H1 (cell line): ENCODE results near the gene LY9. TPM values are rescaled to one million over a fixed set of nuclear protein-coding genes. Genes with fewer than 3 reads are reported as not detected.

ENCODE experiments used
- CTCF ChIA-PET: fragments of 300-600 bp; sonication (Branson Sonifier 250); formaldehyde crosslinking; loops from one replicate; lab custom pipeline; 2021; ENCODE audit not compliant: partially characterized antibody; lab: Charles Lee
- POLR2A ChIA-PET: fragments of 300-600 bp; sonication (Branson Sonifier 250); formaldehyde crosslinking; loops from one replicate; lab custom pipeline; 2021; ENCODE audit warnings: inconsistent platforms; ENCODE audit not compliant: partially characterized antibody; lab: Charles Lee
- DNase-seq, 2 experiments: peaks; one replicate each; pipeline versions ENCODE4 v3.0.0 to v3.0.0-alpha.2; 2010 to 2022; ENCODE audit warnings: low spot score in 2 of 2, low read depth in 1 of 2, mixed read lengths in 1 of 2
- FAIRE-seq: peaks from 2 replicates; lab custom pipeline; 2011; peaks lifted over from hg19 to GRCh38; lab: Jason Lieb, UNC
- H2AFZ ChIP-seq: 2 replicates; pipeline ENCODE4 v1.8.1; 2012; ENCODE audit warnings: low read length, inconsistent platforms
- H2AK5ac ChIP-seq: 2 replicates; pipeline ENCODE4 v1.6.1; 2013; ENCODE audit warnings: low read depth, low read length
- H2BK120ac ChIP-seq: replicated peaks from 2 replicates; pipeline ENCODE3; 2013; ENCODE audit warnings: low read depth, low read length, inconsistent platforms
- H2BK12ac ChIP-seq: 2 replicates; pipeline ENCODE4 v1.6.1; 2013; ENCODE audit warnings: low read depth, low read length
- H2BK15ac ChIP-seq: 2 replicates; pipeline ENCODE4 v1.6.1; 2013; ENCODE audit warnings: low read length
- H2BK20ac ChIP-seq: 2 replicates; pipeline ENCODE4 v1.6.1; 2013; ENCODE audit warnings: low read length
- H2BK5ac ChIP-seq: 2 replicates; pipeline ENCODE4 v1.6.1; 2013; ENCODE audit warnings: low read depth, low read length
- H3K14ac ChIP-seq: 2 replicates; pipeline ENCODE4 v1.6.1; 2013; ENCODE audit warnings: inconsistent platforms; ENCODE audit not compliant: insufficient read length
- H3K18ac ChIP-seq: 2 replicates; pipeline ENCODE4 v1.6.1; 2013; ENCODE audit warnings: low read length; ENCODE audit errors: extremely low read depth
- H3K23ac ChIP-seq: 2 replicates; pipeline ENCODE4 v1.6.1; 2013; ENCODE audit warnings: inconsistent platforms; ENCODE audit not compliant: insufficient read length
- H3K23me2 ChIP-seq: 2 replicates; pipeline ENCODE4 v1.6.1; 2013; ENCODE audit warnings: low read depth, low read length
- H3K27ac ChIP-seq: 2 replicates; pipeline ENCODE4 v1.6.1; 2011; ENCODE audit warnings: low read depth, low read length, inconsistent platforms
- H3K27me3 ChIP-seq, 4 experiments: replicated peaks in 1 of 4; 1 replicate in 1 of 4; 2 replicates in 3 of 4; pipeline versions ENCODE4 v1.6.1 to v1.8.1; 2011 to 2013; ENCODE audit warnings: low read length in 3 of 4, mild to moderate bottlenecking in 3 of 4, inconsistent platforms in 2 of 4, mixed read lengths in 2 of 4, moderate library complexity in 1 of 4; ENCODE audit not compliant: control insufficient read depth in 3 of 4, insufficient read depth in 3 of 4; ENCODE audit errors: extremely low read depth in 1 of 4
- H3K36me3 ChIP-seq, 4 experiments: 2 replicates each; pipeline versions ENCODE4 v1.6.1 to v1.8.1; 2011 to 2013; ENCODE audit warnings: mild to moderate bottlenecking in 4 of 4, low read length in 3 of 4, moderate library complexity in 2 of 4, control low read depth in 1 of 4, inconsistent platforms in 1 of 4; ENCODE audit not compliant: insufficient read depth in 4 of 4, control insufficient read depth in 2 of 4
- H3K4ac ChIP-seq: replicated peaks from 2 replicates; pipeline ENCODE3; 2013; ENCODE audit warnings: low read length, low read depth, mixed read lengths, inconsistent platforms; ENCODE audit not compliant: insufficient read length
- H3K4me1 ChIP-seq, 4 experiments: replicated peaks in 1 of 4; 1 replicate in 1 of 4; 2 replicates in 3 of 4; pipeline versions ENCODE4 v1.6.1 to v1.8.1; 2011 to 2013; ENCODE audit warnings: low read length in 3 of 4, inconsistent platforms in 2 of 4, mixed read lengths in 1 of 4; ENCODE audit not compliant: insufficient read depth in 4 of 4, control insufficient read depth in 3 of 4
- H3K4me2 ChIP-seq, 2 experiments: 2 replicates each; pipeline versions ENCODE4 v1.6.1 to v1.8.1; 2011 to 2013; ENCODE audit warnings: low read depth in 2 of 2, low read length in 2 of 2, control low read depth in 1 of 2, inconsistent platforms in 1 of 2, mild to moderate bottlenecking in 1 of 2; ENCODE audit not compliant: insufficient read depth in 1 of 2
- H3K4me3 ChIP-seq, 4 experiments: fragments of 200-600, 300-600 bp in 1 of 4; sonication (generic), shearing (Covaris generic), sonication (Bioruptor Twin) in 1 of 4; 2 replicates each; pipeline versions ENCODE4 v1.5.1 to v1.8.1; 2011 to 2016; ENCODE audit warnings: low read length in 4 of 4, low read depth in 3 of 4, control low read depth in 2 of 4, inconsistent platforms in 2 of 4, mild to moderate bottlenecking in 2 of 4, mixed read lengths in 1 of 4, moderate library complexity in 1 of 4; ENCODE audit not compliant: insufficient read depth in 2 of 4; ENCODE audit errors: extremely low read depth in 1 of 4
- H3K56ac ChIP-seq: replicated peaks from 2 replicates; pipeline ENCODE3; 2013; ENCODE audit warnings: low read depth, mild to moderate bottlenecking, mixed read lengths, low read length, inconsistent platforms; ENCODE audit not compliant: insufficient read length
- H3K79me1 ChIP-seq: 2 replicates; pipeline ENCODE4 v1.6.1; 2013; ENCODE audit warnings: low read depth, low read length, control low read depth
- H3K79me2 ChIP-seq, 2 experiments: 2 replicates each; pipeline versions ENCODE4 v1.6.1 to v1.8.1; 2012 to 2013; ENCODE audit warnings: low read length in 2 of 2, mild to moderate bottlenecking in 2 of 2, inconsistent platforms in 1 of 2; ENCODE audit not compliant: insufficient read depth in 2 of 2, control insufficient read depth in 1 of 2
- H3K9ac ChIP-seq, 4 experiments: replicated peaks in 1 of 4; 1 replicate in 1 of 4; 2 replicates in 3 of 4; pipeline versions ENCODE4 v1.6.1 to v1.8.1; 2011 to 2013; ENCODE audit warnings: low read depth in 3 of 4, low read length in 3 of 4, control low read depth in 2 of 4, mild to moderate bottlenecking in 2 of 4, moderate library complexity in 2 of 4, inconsistent platforms in 1 of 4; ENCODE audit errors: extremely low read depth in 1 of 4
- H3K9me3 ChIP-seq, 2 experiments: 2 replicates each; pipeline versions ENCODE4 v1.6.1 to v1.8.1; 2012 to 2013; ENCODE audit warnings: mild to moderate bottlenecking in 2 of 2, moderate library complexity in 2 of 2, control low read depth in 1 of 2, inconsistent platforms in 1 of 2, low read depth in 1 of 2, low read length in 1 of 2, mixed read lengths in 1 of 2; ENCODE audit not compliant: insufficient read depth in 2 of 2
- H4K20me1 ChIP-seq, 2 experiments: replicated peaks in 1 of 2; 2 replicates each; pipeline versions ENCODE3 to v1.8.1; 2011 to 2013; ENCODE audit warnings: inconsistent platforms in 2 of 2, low read length in 2 of 2, mild to moderate bottlenecking in 1 of 2; ENCODE audit not compliant: insufficient read depth in 2 of 2, control insufficient read depth in 1 of 2
- H4K5ac ChIP-seq: 2 replicates; pipeline ENCODE4 v1.6.1; 2013; ENCODE audit warnings: low read length, low read depth, mixed read lengths, inconsistent platforms; ENCODE audit not compliant: insufficient read length
- H4K8ac ChIP-seq: 2 replicates; pipeline ENCODE4 v1.8.0; 2013; ENCODE audit warnings: mild to moderate bottlenecking, moderate library complexity, low read length, inconsistent platforms; ENCODE audit not compliant: insufficient read depth; ENCODE audit errors: extremely low read depth
- H4K91ac ChIP-seq: replicated peaks from 2 replicates; pipeline ENCODE3; 2013; ENCODE audit warnings: low read length, mixed read lengths, inconsistent platforms; ENCODE audit not compliant: insufficient read length
- BRCA1 ChIP-seq: IDR thresholded peaks from 2 replicates; pipeline ENCODE4 v1.6.1; 2012; ENCODE audit warnings: low read depth, low read length, improper control_type of control experiment
- CBX8 ChIP-seq: fragments of 300-800, 300-1000 bp; sonication (generic); IDR thresholded peaks from 2 replicates; pipeline ENCODE4 v1.7.1; 2016; ENCODE audit warnings: low read depth, low read length, borderline replicate concordance
- EGR1 ChIP-seq: IDR thresholded peaks from 2 replicates; pipeline ENCODE4 v1.6.1; 2011; ENCODE audit warnings: low read depth, low read length, borderline replicate concordance
- JUN ChIP-seq: IDR thresholded peaks from 2 replicates; pipeline ENCODE4 v1.6.1; 2011; ENCODE audit warnings: low read depth, mild to moderate bottlenecking, improper control_type of control experiment, low read length
- KDM1A ChIP-seq: fragments of 200-600, 300-600 bp; sonication (generic); IDR thresholded peaks from 2 replicates; pipeline ENCODE4 v1.7.1; 2016; ENCODE audit warnings: mild to moderate bottlenecking, low read length, borderline replicate concordance
- KDM5A ChIP-seq: fragments of 200-600 bp; IDR thresholded peaks from 2 replicates; pipeline ENCODE4 v1.7.1; 2012; ENCODE audit warnings: mild to moderate bottlenecking, low read length, inconsistent platforms, mixed read lengths
- NANOG ChIP-seq: IDR thresholded peaks from 2 replicates; pipeline ENCODE4 v1.6.1; 2011; ENCODE audit warnings: low read length, low read depth, mild to moderate bottlenecking, inconsistent platforms; ENCODE audit not compliant: insufficient read depth, poor library complexity, severe bottlenecking
- POLR2A ChIP-seq, 2 experiments: IDR thresholded peaks; 1 replicate in 1 of 2; 2 replicates in 1 of 2; pipeline ENCODE4 v1.6.1; 2011; ENCODE audit warnings: low read depth in 2 of 2, low read length in 2 of 2, mild to moderate bottlenecking in 2 of 2; ENCODE audit errors: control extremely low read depth in 1 of 2
- POLR2AphosphoS5 ChIP-seq: IDR thresholded peaks from 2 replicates; pipeline ENCODE4 v1.6.1; 2011; ENCODE audit warnings: low read depth, low read length
- SIN3A ChIP-seq, 2 experiments: IDR thresholded peaks in 1 of 2; conservative IDR thresholded peaks in 1 of 2; 2 replicates each; pipeline ENCODE4 v1.6.1; 2011 to 2012; ENCODE audit warnings: low read length in 2 of 2, improper control_type of control experiment in 1 of 2, low read depth in 1 of 2, mild to moderate bottlenecking in 1 of 2
- SP1 ChIP-seq: IDR thresholded peaks from 2 replicates; pipeline ENCODE4 v1.6.1; 2011; ENCODE audit warnings: low read depth, low read length
- ZNF274 ChIP-seq: IDR thresholded peaks from 2 replicates; pipeline ENCODE4 v1.7.0; 2012; ENCODE audit warnings: low read length, borderline replicate concordance; ENCODE audit errors: extremely low read depth
- WGBS, 2 experiments: shearing (Covaris generic) in 1 of 2; methylation state at CpG; one replicate each; pipeline versions ENCODE4 v1.1.6 to v1.1.7; 2013 to 2015; ENCODE audit warnings: low lambda C conversion rate in 2 of 2, mixed read lengths in 2 of 2, inconsistent platforms in 1 of 2, low coverage in 1 of 2, missing lambda C conversion rate in 1 of 2; ENCODE audit not compliant: insufficient replicate concordance in 2 of 2, insufficient coverage in 1 of 2, insufficient read length in 1 of 2; ENCODE audit errors: extremely low coverage in 1 of 2, missing lambda C conversion rate in 1 of 2; 5-methylcytosine and 5-hydroxymethylcytosine counted together
- polyA plus RNA-seq, 7 experiments: library from polyadenylated mRNA; depleted of rRNA in 3 of 7; stranded (reverse) in 5 of 7; unstranded in 2 of 7; fragments of >200 nt in 5 of 7; fragments of 200-250 nt in 2 of 7; gene quantifications; 1 replicate in 5 of 7; 2 replicates in 1 of 7; 4 replicates in 1 of 7; pipeline versions ENCODE4 v1.2.1 to v1.2.3, GENCODE V29; 2011 to 2013; ENCODE audit warnings: missing spikeins in 2 of 7, mixed read lengths in 2 of 7
- total RNA-seq: library from RNA; stranded (reverse); fragmentation: NEBNext Ultra II Directional; extraction: Animal tissue kit (Norgen Biotek cat#: 25700); gene quantifications from 2 replicates; pipeline ENCODE4 v1.2.1, GENCODE V29; 2021
- TF ChIP-seq, protein P1 (sequence below): IDR thresholded peaks from 2 replicates; pipeline ENCODE4 v1.6.1; 2011; ENCODE audit warnings: low read depth, mild to moderate bottlenecking, low read length; ENCODE audit not compliant: insufficient read depth

LY9 gene
- total and polyA plus RNA-seq, 2 of the 8 experiments (the other 6 are each of a cell fraction or from before 2014, with no cell fraction given), result not detected

DNA sequence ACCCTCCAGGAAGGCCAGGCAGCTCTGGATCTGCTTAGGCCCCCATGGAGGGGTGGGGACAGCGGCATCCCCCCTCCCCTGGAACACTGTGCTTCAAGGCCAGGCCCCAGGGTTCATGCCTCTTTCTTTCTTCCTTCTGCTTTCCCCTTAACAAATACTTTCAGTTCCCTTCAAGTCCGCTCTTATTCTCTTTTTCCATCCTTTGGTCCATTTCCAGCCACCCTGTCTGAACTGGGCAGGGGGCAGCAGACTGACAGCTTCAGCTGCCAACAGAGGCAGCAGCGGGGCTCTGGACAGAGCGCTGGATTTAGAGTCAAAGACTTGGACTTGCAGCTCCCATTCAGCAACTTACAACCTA lies 67.8 kb downstream of the LY9 start:
- Histone ChIP-seq H3K23me2 (no peaks in the 10 kb centered on the region), H2BK120ac (no peak overlapping the region), H2BK12ac (no peak overlapping the region), H2AK5ac (no peak overlapping the region), H3K4me3 (no peak overlapping the region), H3K36me3 (no peaks in the 10 kb centered on the region), H3K4me1 (peaks cover 0 to 2% (median 0%) of the 10 kb centered on the region in 4 experiments; a peak in 1 of 7 replicates), H3K56ac (no peak overlapping the region), H2BK20ac (no peak overlapping the region), H3K27ac (no peak overlapping the region), H3K9me3 (no peaks in the 10 kb centered on the region), H3K23ac (no peak overlapping the region), H4K5ac (no peak overlapping the region), H3K9ac (no peak overlapping the region), H2BK5ac (no peak overlapping the region), H3K79me1 (no peaks in the 10 kb centered on the region), H3K14ac (no peak overlapping the region)
- 97% methylated on average over 4 of the region's 4 CpGs; no CpG with 5 or more reads in 1 of the 2 experiments for WGBS, 2 experiments
- POLR2A ChIA-PET, result interaction anchor here (0.6 kb wide), 1 partner anchor 125 kb away, joined by 3 read pairs; no protein-coding TSS in a partner anchor
- no peak for FAIRE-seq
- CTCF ChIA-PET, result interaction anchor here (0.9 to 5.5 kb wide), 10 partner anchors 13 to 180 kb away, joined by 3 to 35 read pairs (median 4); partner anchors contain the start of gene ITLN2
- TF ChIP-seq POLR2AphosphoS5 (no peak), SIN3A (conservative IDR thresholded peaks at IDR 0.05 in 1 of 2, IDR thresholded peaks at IDR 0.05 in 1 of 2; ENCODE audit: low read depth in 1 of 2, low read length in 2 of 2) (no peak), SP1 (no peak), POLR2A (IDR thresholded peaks at IDR 0.05; ENCODE audit: control extremely low read depth in 1 of 2, low read depth in 2 of 2, low read length in 2 of 2) (no peak), NANOG (no peak), JUN (no peak), KDM5A (no peak), ZNF274 (no peak), CBX8 (no peak), BRCA1 (no peak), KDM1A (no peak), EGR1 (no peak)
- TF ChIP-seq, protein P1, sequence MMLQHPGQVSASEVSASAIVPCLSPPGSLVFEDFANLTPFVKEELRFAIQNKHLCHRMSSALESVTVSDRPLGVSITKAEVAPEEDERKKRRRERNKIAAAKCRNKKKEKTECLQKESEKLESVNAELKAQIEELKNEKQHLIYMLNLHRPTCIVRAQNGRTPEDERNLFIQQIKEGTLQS, result no peak
- TF ChIP-seq, all 59 proteins: peak for 0
- Histone ChIP-seq H2BK15ac (no peak overlapping the region), H3K4ac (no peak overlapping the region), H4K91ac (no peak overlapping the region), H4K20me1 (no peaks in the 10 kb centered on the region), H3K27me3 (no peaks in the 10 kb centered on the region), H3K4me2 (no peak overlapping the region), H2AFZ (no peak overlapping the region), H3K79me2 (no peaks in the 10 kb centered on the region), H3K18ac (no peak overlapping the region), H4K8ac (no peak overlapping the region)
- DNase-seq, result no peak
